IMR-90 (cell line): Measurements from ENCODE around the gene HACD2. TPM values are rescaled to one million over a fixed set of nuclear protein-coding genes. Genes with fewer than 3 reads are reported as not detected.

Experiments used
- ATAC-seq: fragments of 200-7000 bp; cut with Tn5 transposase; 2 replicates; pipeline ENCODE4 v1.9.1; 2020; ENCODE audit warnings: low read depth, mild to moderate bottlenecking, moderate library complexity
- BruUV-seq: library from RNA; stranded (reverse); fragments of 400-500 nt; replicated peaks from 2 replicates; lab custom pipeline; 2021; lab: Mats Ljungman, UMichigan
- CTCF ChIA-PET: fragments of 300-600 bp; formaldehyde crosslinking; extraction: SDS; loops from one replicate; lab custom pipeline; 2021; ENCODE audit warnings: antibody characterized with exemption; lab: Yijun Ruan, JAX
- POLR2A ChIA-PET: fragments of 300-600 bp; sonication (Branson Sonifier 250); formaldehyde crosslinking; loops from one replicate; lab custom pipeline; 2022; ENCODE audit warnings: antibody characterized with exemption; ENCODE audit not compliant: unreplicated experiment; lab: Charles Lee
- DNase-seq: peaks from one replicate; pipeline ENCODE4 v3.0.0; 2013
- H2AFZ ChIP-seq: replicated peaks from 2 replicates; pipeline ENCODE3; 2013; ENCODE audit warnings: low read length, mild to moderate bottlenecking; ENCODE audit not compliant: poor library complexity
- H2AK5ac ChIP-seq: 2 replicates; pipeline ENCODE4 v1.6.1; 2013; ENCODE audit warnings: low read depth, low read length, inconsistent platforms
- H2AK9ac ChIP-seq: replicated peaks from 2 replicates; pipeline ENCODE3; 2013; ENCODE audit warnings: mild to moderate bottlenecking, low read depth, low read length, moderate library complexity; ENCODE audit not compliant: poor library complexity
- H2BK120ac ChIP-seq: 2 replicates; pipeline ENCODE4 v1.6.1; 2013; ENCODE audit warnings: low read depth, low read length, inconsistent platforms
- H2BK15ac ChIP-seq: 3 replicates; pipeline ENCODE4 v1.6.1; 2013; ENCODE audit warnings: low read depth, low read length, inconsistent platforms
- H2BK20ac ChIP-seq: 2 replicates; pipeline ENCODE4 v1.6.1; 2013; ENCODE audit warnings: low read depth, mild to moderate bottlenecking, inconsistent platforms, low read length, moderate library complexity
- H2BK5ac ChIP-seq: 2 replicates; pipeline ENCODE4 v1.6.1; 2013; ENCODE audit warnings: mild to moderate bottlenecking, low read depth, low read length, inconsistent platforms; ENCODE audit not compliant: poor library complexity, severe bottlenecking
- H3K14ac ChIP-seq: replicated peaks from 2 replicates; pipeline ENCODE4 v1.6.1; 2013; ENCODE audit warnings: low read depth, low read length, inconsistent platforms
- H3K18ac ChIP-seq: 2 replicates; pipeline ENCODE4 v1.6.1; 2013; ENCODE audit warnings: low read depth, low read length, control low read depth
- H3K23ac ChIP-seq: 2 replicates; pipeline ENCODE4 v1.6.1; 2013; ENCODE audit warnings: low read depth, low read length, inconsistent platforms
- H3K27ac ChIP-seq: 2 replicates; pipeline ENCODE4 v1.5.1; 2013; ENCODE audit warnings: mild to moderate bottlenecking, control low read depth, low read length; ENCODE audit not compliant: insufficient read depth
- H3K27me3 ChIP-seq: 2 replicates; pipeline ENCODE4 v1.6.1; 2013; ENCODE audit warnings: low read length; ENCODE audit not compliant: control insufficient read depth, insufficient read depth
- H3K36me3 ChIP-seq: 2 replicates; pipeline ENCODE4 v1.6.1; 2013; ENCODE audit warnings: low read length, mixed read lengths; ENCODE audit not compliant: control insufficient read depth, insufficient read depth
- H3K4ac ChIP-seq: 2 replicates; pipeline ENCODE4 v1.6.1; 2013; ENCODE audit warnings: low read depth, low read length, inconsistent platforms
- H3K4me1 ChIP-seq: 2 replicates; pipeline ENCODE4 v1.6.1; 2013; ENCODE audit warnings: low read length, mixed read lengths; ENCODE audit not compliant: control insufficient read depth, insufficient read depth
- H3K4me2 ChIP-seq: 2 replicates; pipeline ENCODE4 v1.6.1; 2013; ENCODE audit warnings: low read depth, mild to moderate bottlenecking, control low read depth, low read length, moderate library complexity
- H3K4me3 ChIP-seq: 2 replicates; pipeline ENCODE4 v1.5.1; 2013; ENCODE audit warnings: low read depth, mild to moderate bottlenecking, control low read depth, low read length, moderate library complexity; ENCODE audit not compliant: insufficient read depth
- H3K56ac ChIP-seq: 2 replicates; pipeline ENCODE4 v1.6.1; 2013; ENCODE audit warnings: low read length, inconsistent platforms; ENCODE audit not compliant: insufficient read depth; ENCODE audit errors: extremely low read depth
- H3K79me1 ChIP-seq, 2 experiments: 2 replicates each; pipeline ENCODE4 v1.6.1; 2013; ENCODE audit warnings: low read length in 2 of 2, inconsistent platforms in 1 of 2, low read depth in 1 of 2
- H3K9ac ChIP-seq: 2 replicates; pipeline ENCODE4 v1.6.1; 2013; ENCODE audit warnings: low read depth, low read length, control low read depth
- H3K9me1 ChIP-seq: 2 replicates; pipeline ENCODE4 v1.6.1; 2013; ENCODE audit warnings: low read length, inconsistent platforms; ENCODE audit not compliant: insufficient read depth
- H3K9me3 ChIP-seq: 2 replicates; pipeline ENCODE4 v1.6.1; 2013; ENCODE audit warnings: low read length; ENCODE audit not compliant: control insufficient read depth, insufficient read depth
- H4K20me1 ChIP-seq: 2 replicates; pipeline ENCODE4 v1.6.1; 2013; ENCODE audit warnings: low read length, inconsistent platforms; ENCODE audit not compliant: insufficient read depth
- H4K5ac ChIP-seq: 2 replicates; pipeline ENCODE4 v1.6.1; 2013; ENCODE audit warnings: mild to moderate bottlenecking, low read depth, low read length, control low read depth
- H4K8ac ChIP-seq, 2 experiments: 2 replicates each; pipeline ENCODE4 v1.6.1; 2013; ENCODE audit warnings: low read depth in 2 of 2, low read length in 2 of 2, control low read depth in 1 of 2, inconsistent platforms in 1 of 2
- H4K91ac ChIP-seq: 2 replicates; pipeline ENCODE4 v1.6.1; 2013; ENCODE audit warnings: low read depth, low read length, inconsistent platforms; ENCODE audit not compliant: insufficient read depth
- CEBPB ChIP-seq: IDR thresholded peaks from 2 replicates; pipeline ENCODE4 v1.6.1; 2012; ENCODE audit warnings: low read depth, low read length, improper control_type of control experiment
- CHD1 ChIP-seq: IDR thresholded peaks from 2 replicates; pipeline ENCODE4 v1.6.1; 2012; ENCODE audit warnings: low read depth, low read length, improper control_type of control experiment
- FOS ChIP-seq: fragments of 150-350 bp; IDR thresholded peaks from 2 replicates; pipeline ENCODE4 v1.6.1; 2016; ENCODE audit warnings: low read depth, low read length
- MAFK ChIP-seq: IDR thresholded peaks from 2 replicates; pipeline ENCODE4 v1.6.1; 2012; ENCODE audit warnings: low read depth, low read length, improper control_type of control experiment
- MAZ ChIP-seq: IDR thresholded peaks from 2 replicates; pipeline ENCODE4 v1.6.1; 2012; ENCODE audit warnings: low read depth, mild to moderate bottlenecking, low read length, improper control_type of control experiment, moderate library complexity, borderline replicate concordance
- RAD21 ChIP-seq: IDR thresholded peaks from 2 replicates; pipeline ENCODE4 v1.6.1; 2012; ENCODE audit warnings: low read length, improper control_type of control experiment
- RCOR1 ChIP-seq: IDR thresholded peaks from 2 replicates; pipeline ENCODE4 v1.6.1; 2012; ENCODE audit warnings: mild to moderate bottlenecking, low read length, improper control_type of control experiment; ENCODE audit not compliant: insufficient replicate concordance
- SMC3 ChIP-seq: fragments of 150-350 bp; IDR thresholded peaks from 2 replicates; pipeline ENCODE4 v1.6.1; 2016; ENCODE audit warnings: low read depth, mild to moderate bottlenecking, antibody characterized with exemption, low read length, moderate library complexity
- WGBS, 2 experiments: methylation state at CpG; one replicate each; pipeline versions ENCODE4 v1.1.5 to v1.1.7; 2013; ENCODE audit warnings: missing lambda C conversion rate in 2 of 2; ENCODE audit not compliant: insufficient read length in 1 of 2; ENCODE audit errors: extremely low coverage in 2 of 2; 5-methylcytosine and 5-hydroxymethylcytosine counted together
- dilution Hi-C: fragments of 300-500 bp; cut with HindIII; formaldehyde crosslinking; loops from one replicate; pipeline ENCODE4 v1.14.3; 2018; ENCODE audit warnings: low sequenced_read_pairs; ENCODE audit not compliant: unreplicated experiment
- in situ Hi-C: fragments of 300-500 bp; cut with MboI; formaldehyde crosslinking; loops from 3 replicates; pipeline ENCODE4 v1.14.3; 2019; ENCODE audit warnings: low sequenced_read_pairs, inconsistent platforms, mixed read lengths
- intact Hi-C: fragments of 100-400 bp; cut with micrococcal nuclease; formaldehyde crosslinking; loops from 2 replicates; pipeline ENCODE4 v1.10.0; 2022
- polyA plus RNA-seq, 3 experiments: library from polyadenylated mRNA; depleted of rRNA; stranded (reverse); fragments of >200 nt; gene quantifications; 2 replicates each; pipeline ENCODE4 v1.2.3, GENCODE V29; 2012; ENCODE audit warnings: low replicate concordance in 1 of 3
- total RNA-seq: library from RNA; depleted of rRNA; stranded (reverse); fragments of >200 nt; gene quantifications from 2 replicates; pipeline ENCODE4 v1.2.3, GENCODE V29; 2012
- TF ChIP-seq, protein P1 (sequence below): conservative IDR thresholded peaks from 2 replicates; pipeline ENCODE4 v1.5.1; 2012; ENCODE audit warnings: mild to moderate bottlenecking, low read depth, low read length, improper control_type of control experiment
- TF ChIP-seq, protein P2 (sequence below): fragments of 150-350 bp; IDR thresholded peaks from 2 replicates; pipeline ENCODE4 v1.6.1; 2016; ENCODE audit warnings: low read depth, mild to moderate bottlenecking, low read length, moderate library complexity, borderline replicate concordance
- TF ChIP-seq, protein P3 (sequence below): fragments of 150-350 bp; IDR thresholded peaks from 2 replicates; pipeline ENCODE4 v1.6.1; 2017; ENCODE audit warnings: mild to moderate bottlenecking, antibody characterized with exemption, low read length, low read depth

HACD2 gene
- total and polyA plus RNA-seq, 2 of the 4 experiments (the other 2 are of a cell fraction), result 21.5 to 22.6 TPM

DNA sequence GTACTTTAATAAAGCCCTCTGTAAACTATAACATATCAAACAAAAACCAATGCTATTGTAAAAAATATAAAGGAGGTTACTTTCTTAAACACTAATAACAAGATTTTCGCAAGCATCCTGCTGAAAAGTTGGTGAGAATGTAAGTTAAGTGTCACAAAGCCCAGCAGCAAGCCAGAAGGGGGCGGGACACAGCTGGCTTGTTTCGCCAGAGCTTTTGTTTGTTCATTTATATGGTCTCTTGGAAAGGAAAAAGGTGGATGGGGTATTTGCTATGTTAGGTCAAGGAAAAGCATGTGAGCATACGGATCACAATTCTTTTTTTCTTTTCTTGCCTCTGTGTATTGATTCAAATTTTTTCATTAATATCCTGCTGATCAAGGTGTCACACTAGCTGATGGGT, 59.9 kb downstream of the HACD2 start:
- no peak overlapping the region for H2BK120ac ChIP-seq
- H2AFZ ChIP-seq, result no peak overlapping the region
- H4K5ac ChIP-seq, result no peak overlapping the region
- H3K14ac ChIP-seq, result no peak overlapping the region
- no peak overlapping the region for H3K9ac ChIP-seq
- H3K4me2 ChIP-seq, result no peak overlapping the region
- H2BK15ac ChIP-seq, result no peak overlapping the region
- no peaks in the 10 kb centered on the region; the same call in 1 of the 2 replicates for H4K20me1 ChIP-seq
- no peak overlapping the region for H2AK5ac ChIP-seq
- ATAC-seq, result no peak
- H4K8ac ChIP-seq, result no peak overlapping the region
- ChIA-PET CTCF (no interaction called here), POLR2A (no interaction called here)
- H2BK20ac ChIP-seq, result no peak overlapping the region
- H3K27me3 ChIP-seq, result no peaks in the 10 kb centered on the region
- no peak overlapping the region for H3K4ac ChIP-seq
- in situ Hi-C loops (no loop called here), dilution Hi-C loops (no loop called here), intact Hi-C loops (no loop called here)
- peaks cover 4% of the 10 kb centered on the region; the same call in 1 of the 2 replicates for H3K9me1 ChIP-seq
- no peaks in the 10 kb centered on the region for H3K4me1 ChIP-seq
- H3K23ac ChIP-seq, result no peak overlapping the region
- no peaks in the 10 kb centered on the region for H3K9me3 ChIP-seq
- no peak overlapping the region for H4K91ac ChIP-seq
- WGBS, 2 experiments, result 80% methylated on average over 2 of the region's 4 CpGs; no CpG with 5 or more reads in 1 of the 2 experiments
- no peak overlapping the region for H3K18ac ChIP-seq
- DNase-seq, result no peak
- no peak overlapping the region for H2AK9ac ChIP-seq
- no peak overlapping the region for H2BK5ac ChIP-seq
- H3K36me3 ChIP-seq, result peaks cover 5% of the 10 kb centered on the region
- no peak overlapping the region for H3K56ac ChIP-seq
- H3K4me3 ChIP-seq, result no peak overlapping the region
- TF ChIP-seq RAD21 (no peak), SMC3 (no peak), CHD1 (no peak), FOS (no peak), CEBPB (no peak), MAFK (no peak), MAZ (no peak), RCOR1 (no peak)
- TF ChIP-seq, protein P1, sequence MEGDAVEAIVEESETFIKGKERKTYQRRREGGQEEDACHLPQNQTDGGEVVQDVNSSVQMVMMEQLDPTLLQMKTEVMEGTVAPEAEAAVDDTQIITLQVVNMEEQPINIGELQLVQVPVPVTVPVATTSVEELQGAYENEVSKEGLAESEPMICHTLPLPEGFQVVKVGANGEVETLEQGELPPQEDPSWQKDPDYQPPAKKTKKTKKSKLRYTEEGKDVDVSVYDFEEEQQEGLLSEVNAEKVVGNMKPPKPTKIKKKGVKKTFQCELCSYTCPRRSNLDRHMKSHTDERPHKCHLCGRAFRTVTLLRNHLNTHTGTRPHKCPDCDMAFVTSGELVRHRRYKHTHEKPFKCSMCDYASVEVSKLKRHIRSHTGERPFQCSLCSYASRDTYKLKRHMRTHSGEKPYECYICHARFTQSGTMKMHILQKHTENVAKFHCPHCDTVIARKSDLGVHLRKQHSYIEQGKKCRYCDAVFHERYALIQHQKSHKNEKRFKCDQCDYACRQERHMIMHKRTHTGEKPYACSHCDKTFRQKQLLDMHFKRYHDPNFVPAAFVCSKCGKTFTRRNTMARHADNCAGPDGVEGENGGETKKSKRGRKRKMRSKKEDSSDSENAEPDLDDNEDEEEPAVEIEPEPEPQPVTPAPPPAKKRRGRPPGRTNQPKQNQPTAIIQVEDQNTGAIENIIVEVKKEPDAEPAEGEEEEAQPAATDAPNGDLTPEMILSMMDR, result no peak
- TF ChIP-seq, protein P2, sequence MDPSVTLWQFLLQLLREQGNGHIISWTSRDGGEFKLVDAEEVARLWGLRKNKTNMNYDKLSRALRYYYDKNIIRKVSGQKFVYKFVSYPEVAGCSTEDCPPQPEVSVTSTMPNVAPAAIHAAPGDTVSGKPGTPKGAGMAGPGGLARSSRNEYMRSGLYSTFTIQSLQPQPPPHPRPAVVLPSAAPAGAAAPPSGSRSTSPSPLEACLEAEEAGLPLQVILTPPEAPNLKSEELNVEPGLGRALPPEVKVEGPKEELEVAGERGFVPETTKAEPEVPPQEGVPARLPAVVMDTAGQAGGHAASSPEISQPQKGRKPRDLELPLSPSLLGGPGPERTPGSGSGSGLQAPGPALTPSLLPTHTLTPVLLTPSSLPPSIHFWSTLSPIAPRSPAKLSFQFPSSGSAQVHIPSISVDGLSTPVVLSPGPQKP, result no peak
- TF ChIP-seq, protein P3, sequence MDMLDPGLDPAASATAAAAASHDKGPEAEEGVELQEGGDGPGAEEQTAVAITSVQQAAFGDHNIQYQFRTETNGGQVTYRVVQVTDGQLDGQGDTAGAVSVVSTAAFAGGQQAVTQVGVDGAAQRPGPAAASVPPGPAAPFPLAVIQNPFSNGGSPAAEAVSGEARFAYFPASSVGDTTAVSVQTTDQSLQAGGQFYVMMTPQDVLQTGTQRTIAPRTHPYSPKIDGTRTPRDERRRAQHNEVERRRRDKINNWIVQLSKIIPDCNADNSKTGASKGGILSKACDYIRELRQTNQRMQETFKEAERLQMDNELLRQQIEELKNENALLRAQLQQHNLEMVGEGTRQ, result no peak
- H3K27ac ChIP-seq, result no peak overlapping the region
- H3K79me1 ChIP-seq, result peaks cover 0 to 6% of the 10 kb centered on the region in 2 experiments; a peak in 2 of 4 replicates
- BruUV-seq, result no TSS peak
